ENCODE measurements around the gene TRNP1.

DNA sequence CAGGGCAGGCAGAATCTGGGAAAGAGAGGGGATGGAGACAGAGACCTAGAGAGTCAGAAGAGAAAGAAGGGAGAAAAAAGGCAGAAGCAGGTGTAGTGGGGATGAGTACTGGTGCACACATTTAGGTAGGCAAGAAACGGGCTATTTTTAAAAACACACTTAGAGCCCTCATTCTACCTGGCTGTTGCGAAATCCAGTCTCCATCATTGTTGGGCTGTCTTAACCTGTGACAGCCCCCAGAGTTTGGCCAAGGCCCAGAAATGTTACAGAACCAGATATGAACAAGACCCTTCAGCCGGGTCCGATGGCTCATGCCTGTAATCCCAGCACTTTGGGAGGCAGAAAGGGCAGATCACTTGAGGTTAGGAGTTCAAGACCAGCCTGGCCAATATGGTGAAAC lies 20.7 kb upstream of the TRNP1 start:
- TF ChIP-seq GATA2 (IDR thresholded peaks at IDR 0.05; ENCODE audit: low read depth, low read length) (no peak), GATA3 (IDR thresholded peaks at IDR 0.05; ENCODE audit: low read depth, low read length) (no peak)

Measured in SH-SY5Y (cell line).